GM12874 (cell line): ENCODE measurements around the gene NPLOC4.

ENCODE experiments used
- TF ChIP-seq, protein P1 (sequence below): IDR thresholded peaks from 2 replicates; pipeline ENCODE4 v1.5.1; 2011; ENCODE audit warnings: low read depth, mild to moderate bottlenecking, control low read depth, low read length, moderate library complexity; ENCODE audit not compliant: insufficient read depth

NPLOC4 gene

GRCh38 chr17:81574643-81574956 is 62.3 kb downstream of the NPLOC4 start:
- TF ChIP-seq, protein P1, sequence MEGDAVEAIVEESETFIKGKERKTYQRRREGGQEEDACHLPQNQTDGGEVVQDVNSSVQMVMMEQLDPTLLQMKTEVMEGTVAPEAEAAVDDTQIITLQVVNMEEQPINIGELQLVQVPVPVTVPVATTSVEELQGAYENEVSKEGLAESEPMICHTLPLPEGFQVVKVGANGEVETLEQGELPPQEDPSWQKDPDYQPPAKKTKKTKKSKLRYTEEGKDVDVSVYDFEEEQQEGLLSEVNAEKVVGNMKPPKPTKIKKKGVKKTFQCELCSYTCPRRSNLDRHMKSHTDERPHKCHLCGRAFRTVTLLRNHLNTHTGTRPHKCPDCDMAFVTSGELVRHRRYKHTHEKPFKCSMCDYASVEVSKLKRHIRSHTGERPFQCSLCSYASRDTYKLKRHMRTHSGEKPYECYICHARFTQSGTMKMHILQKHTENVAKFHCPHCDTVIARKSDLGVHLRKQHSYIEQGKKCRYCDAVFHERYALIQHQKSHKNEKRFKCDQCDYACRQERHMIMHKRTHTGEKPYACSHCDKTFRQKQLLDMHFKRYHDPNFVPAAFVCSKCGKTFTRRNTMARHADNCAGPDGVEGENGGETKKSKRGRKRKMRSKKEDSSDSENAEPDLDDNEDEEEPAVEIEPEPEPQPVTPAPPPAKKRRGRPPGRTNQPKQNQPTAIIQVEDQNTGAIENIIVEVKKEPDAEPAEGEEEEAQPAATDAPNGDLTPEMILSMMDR, result no peak

DNA sequence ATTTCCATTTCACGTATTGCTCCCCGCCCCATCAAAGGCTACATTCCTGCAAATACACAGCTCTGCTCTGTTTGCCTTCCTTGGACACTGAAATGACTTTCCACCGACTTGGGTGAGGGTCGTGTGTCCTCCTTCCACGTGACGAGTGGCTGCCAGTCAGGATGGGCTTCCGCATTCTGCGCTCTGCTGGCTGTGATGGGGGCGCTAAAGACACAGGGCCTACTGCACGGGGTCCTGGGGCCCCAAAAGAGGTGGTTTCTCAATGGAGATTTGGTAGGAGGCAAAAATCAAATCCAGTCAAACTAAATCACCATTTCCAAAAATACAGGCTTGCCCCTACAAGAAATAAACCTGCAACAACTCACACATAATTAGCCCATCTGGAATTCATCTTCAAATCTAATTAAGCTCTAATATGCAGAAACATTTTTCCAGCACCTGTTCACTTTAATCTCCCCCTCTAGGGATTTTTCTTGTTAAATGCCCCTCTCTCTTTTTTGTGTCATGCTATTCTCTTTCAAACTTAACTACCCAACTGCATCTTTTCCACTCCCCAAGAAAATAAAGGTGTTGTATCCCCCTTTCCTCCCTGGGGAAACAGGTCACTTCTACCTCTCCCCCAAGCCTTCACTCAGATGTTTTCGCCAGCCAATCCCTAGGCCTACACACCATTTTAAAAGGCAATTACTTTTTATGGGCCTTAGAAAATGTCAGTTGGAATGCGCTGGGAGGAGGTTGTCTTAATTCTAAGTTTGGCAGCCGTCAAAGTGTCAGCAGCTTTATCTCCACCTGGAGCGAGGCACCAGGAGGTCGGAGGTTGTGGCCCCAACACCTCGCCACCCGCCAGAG is 62.9 kb downstream of the NPLOC4 start:
- TF ChIP-seq, protein P1, result no peak

DNA sequence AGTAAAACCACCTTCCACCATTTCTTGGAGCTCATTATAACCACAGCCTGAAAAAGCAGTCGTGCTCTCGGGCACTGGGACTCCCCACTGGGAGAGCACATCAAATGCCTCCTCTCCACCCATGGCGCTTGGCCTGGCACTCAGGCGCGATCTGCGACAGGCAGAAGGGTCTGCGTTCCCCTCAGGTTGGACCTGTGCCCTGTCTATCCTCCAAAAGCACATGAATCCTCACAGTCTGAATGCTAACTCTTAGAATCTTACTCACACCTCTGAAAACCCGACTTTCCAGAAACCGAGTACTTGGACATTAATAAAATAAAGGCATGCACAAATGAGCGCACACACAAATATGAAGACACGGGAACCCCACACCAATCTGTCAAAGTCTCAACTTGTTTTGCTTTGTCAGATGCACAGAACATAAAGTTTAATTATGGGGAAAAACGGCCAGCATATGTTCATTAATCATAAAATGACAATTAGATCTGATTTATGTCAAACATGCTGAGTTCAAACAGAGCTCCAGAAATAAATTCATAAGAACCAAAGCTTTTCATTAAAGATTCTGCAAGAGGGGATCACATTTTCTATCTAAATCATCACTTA is 64.2 kb downstream of the NPLOC4 start:
- TF ChIP-seq, protein P1, result no peak

DNA sequence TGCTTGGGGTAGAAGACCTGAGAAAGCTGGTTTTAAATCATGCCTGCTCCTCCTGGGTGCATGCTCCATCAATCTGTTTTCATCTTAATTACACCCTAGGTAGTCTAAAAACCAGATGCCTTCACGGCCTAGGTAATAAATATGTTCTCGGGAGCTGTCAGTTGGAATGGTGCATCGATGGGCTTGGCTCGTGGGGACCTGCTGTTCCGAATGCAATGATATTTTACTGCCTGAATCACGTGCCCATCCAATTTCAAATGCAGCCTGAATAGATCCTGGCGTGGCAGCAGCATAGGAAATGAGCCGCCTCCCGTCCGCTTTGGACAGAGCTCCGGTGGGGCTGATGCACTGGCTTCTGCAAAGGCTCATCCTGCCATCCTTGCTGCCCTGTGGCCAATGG is 65.9 kb downstream of the NPLOC4 start:
- TF ChIP-seq, protein P1, result no peak

DNA sequence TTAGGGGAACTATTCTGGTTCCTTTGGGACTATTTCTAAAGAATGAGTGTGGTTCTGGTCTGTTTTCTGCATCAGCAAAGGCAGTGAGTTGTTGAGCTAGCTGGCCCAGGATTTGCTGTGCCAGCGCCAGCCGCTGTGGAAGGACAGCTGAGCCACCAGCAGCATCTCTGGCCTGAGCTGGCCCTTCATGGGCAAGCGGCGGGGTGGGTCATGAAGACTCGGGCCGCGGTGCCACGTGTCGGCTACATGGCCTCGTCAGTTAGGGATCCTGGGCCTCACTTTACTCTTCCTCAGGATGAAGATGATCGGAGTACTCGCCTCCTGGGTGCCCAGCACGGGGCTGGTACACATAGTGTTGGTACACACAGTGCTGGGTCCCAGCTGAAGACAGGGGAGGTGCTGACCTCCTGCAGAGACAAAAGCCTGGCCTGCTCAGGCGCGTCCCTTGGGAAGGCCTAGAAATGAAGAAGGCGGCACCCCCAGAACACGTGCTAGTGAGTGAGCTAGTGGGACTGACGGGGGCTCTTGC is 66.9 kb downstream of the NPLOC4 start:
- TF ChIP-seq, protein P1, result no peak

DNA sequence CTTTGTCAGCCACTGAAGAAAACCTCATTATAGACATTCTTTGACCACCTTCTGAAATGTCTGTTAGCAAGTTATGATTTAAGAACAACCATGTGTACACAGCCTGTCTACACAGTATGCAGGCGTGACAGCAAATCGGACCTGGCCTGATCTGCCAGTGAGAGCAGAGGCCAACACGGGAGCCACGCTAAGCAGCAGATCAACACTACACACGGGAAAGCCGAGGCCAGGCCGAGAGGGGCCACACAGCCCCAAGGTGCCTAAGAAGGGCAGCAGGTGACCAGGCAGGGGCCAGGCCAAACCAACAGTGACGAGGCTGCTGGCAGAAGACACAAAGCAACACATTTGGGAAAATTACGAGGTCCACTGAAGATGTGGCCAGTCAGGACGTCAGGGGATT is 68.5 kb downstream of the NPLOC4 start:
- TF ChIP-seq, protein P1, result no peak

- TF ChIP-seq, protein P1, result no peak
Measured at GRCh38 chr17:81567191-81567590, 69.7 kb downstream of the NPLOC4 start.
